ENCODE results near the gene LYRM4.

LYRM4 gene

DNA sequence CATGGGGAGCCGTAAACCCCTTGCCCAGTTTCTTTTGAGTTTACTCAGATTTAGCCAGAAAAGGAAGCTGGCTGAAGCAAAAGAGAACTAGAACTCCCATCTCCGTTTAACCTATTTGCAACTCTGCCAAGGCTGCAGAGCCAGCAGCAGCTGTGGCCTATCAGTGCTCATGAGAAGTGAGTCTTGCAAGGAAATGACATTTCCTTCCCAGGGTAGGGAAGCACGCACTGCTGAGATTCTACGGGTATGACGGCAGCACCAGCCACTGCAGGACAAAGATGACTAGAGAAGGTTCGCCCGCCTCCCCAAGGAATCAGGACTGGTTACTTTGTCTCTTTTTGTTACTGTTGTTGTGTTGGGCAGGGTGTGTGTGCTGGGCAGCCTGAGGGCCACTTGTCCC lies 128.0 kb downstream of the LYRM4 start:
- DNase-seq (ENCODE audit: low read depth, low spot score), result peak; percentile 82
- H3K4me3 ChIP-seq (ENCODE audit: low read depth, low read length), result no peak overlapping the region
- TF ChIP-seq, protein P1, sequence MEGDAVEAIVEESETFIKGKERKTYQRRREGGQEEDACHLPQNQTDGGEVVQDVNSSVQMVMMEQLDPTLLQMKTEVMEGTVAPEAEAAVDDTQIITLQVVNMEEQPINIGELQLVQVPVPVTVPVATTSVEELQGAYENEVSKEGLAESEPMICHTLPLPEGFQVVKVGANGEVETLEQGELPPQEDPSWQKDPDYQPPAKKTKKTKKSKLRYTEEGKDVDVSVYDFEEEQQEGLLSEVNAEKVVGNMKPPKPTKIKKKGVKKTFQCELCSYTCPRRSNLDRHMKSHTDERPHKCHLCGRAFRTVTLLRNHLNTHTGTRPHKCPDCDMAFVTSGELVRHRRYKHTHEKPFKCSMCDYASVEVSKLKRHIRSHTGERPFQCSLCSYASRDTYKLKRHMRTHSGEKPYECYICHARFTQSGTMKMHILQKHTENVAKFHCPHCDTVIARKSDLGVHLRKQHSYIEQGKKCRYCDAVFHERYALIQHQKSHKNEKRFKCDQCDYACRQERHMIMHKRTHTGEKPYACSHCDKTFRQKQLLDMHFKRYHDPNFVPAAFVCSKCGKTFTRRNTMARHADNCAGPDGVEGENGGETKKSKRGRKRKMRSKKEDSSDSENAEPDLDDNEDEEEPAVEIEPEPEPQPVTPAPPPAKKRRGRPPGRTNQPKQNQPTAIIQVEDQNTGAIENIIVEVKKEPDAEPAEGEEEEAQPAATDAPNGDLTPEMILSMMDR (IDR thresholded peaks at IDR 0.05; ENCODE audit: low read depth, low read length), result no peak
- in situ Hi-C loops (cut with HindIII; ENCODE audit: low sequenced_read_pairs), result no loop called here

DNA sequence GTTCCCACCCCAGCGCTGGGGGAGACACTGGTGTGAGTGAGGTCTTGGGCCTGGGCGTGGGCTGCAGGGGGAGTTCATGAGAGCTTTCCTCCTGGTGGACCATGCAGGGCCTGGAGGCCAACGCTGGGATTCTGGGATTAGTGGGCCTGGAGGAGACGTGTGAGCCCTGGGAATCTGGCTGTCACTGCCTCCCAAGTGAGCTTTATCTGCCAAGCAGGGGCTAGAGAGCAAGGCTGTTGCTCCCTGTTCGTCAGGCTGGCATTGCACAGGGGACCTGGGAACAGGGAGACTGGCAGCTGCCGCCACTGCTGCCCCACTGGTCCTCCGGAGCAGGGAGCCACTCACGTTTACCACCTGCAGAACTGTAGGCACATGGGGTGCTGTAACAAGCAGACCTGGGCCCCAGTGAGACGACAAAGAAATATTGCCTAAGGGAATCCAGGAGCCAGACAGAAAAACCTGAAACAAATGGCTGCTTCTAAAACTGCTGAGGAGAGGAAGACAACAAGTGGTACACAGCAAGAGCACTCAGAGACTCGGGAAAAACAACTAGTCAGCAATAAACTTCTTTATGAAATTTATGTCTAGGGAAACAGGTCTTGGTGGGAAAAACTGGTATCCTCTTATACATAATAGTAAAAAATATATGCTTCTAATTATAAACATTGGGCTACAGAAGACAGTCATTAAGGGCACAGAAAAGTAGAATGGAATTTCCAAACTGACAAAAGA lies 130.4 kb downstream of the LYRM4 start:
- TF ChIP-seq, protein P1 (IDR thresholded peaks at IDR 0.05; ENCODE audit: low read depth, low read length), result no peak
- in situ Hi-C loops (cut with HindIII; ENCODE audit: low sequenced_read_pairs), result no loop called here
- no peak for DNase-seq (ENCODE audit: low read depth, low spot score)
- H3K4me3 ChIP-seq (ENCODE audit: low read depth, low read length), result no peak overlapping the region

DNA sequence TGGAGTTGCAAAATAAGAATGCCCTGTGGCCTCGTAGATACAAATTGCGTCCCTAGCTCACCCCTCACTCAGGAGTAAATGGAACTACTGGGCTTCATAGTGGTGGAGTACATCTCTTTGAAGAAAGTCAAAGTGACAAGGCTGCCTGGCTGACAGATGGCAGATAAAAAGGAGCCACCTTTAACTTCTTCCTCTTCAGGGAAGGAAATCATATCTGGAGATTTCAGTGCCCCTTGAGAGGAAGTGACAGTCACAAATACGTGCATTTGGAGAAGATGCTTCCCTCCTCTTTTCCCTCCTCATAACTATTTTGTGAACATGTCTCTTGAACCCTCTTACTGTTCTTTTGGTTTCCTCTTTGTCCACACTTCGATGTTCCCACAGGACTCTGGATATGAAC lies 132.4 kb downstream of the LYRM4 start:
- H3K4me3 ChIP-seq (ENCODE audit: low read depth, low read length), result no peak overlapping the region
- TF ChIP-seq, protein P1 (IDR thresholded peaks at IDR 0.05; ENCODE audit: low read depth, low read length), result no peak
- in situ Hi-C loops (cut with HindIII; ENCODE audit: low sequenced_read_pairs), result no loop called here
- DNase-seq (ENCODE audit: low read depth, low spot score), result no peak

DNA sequence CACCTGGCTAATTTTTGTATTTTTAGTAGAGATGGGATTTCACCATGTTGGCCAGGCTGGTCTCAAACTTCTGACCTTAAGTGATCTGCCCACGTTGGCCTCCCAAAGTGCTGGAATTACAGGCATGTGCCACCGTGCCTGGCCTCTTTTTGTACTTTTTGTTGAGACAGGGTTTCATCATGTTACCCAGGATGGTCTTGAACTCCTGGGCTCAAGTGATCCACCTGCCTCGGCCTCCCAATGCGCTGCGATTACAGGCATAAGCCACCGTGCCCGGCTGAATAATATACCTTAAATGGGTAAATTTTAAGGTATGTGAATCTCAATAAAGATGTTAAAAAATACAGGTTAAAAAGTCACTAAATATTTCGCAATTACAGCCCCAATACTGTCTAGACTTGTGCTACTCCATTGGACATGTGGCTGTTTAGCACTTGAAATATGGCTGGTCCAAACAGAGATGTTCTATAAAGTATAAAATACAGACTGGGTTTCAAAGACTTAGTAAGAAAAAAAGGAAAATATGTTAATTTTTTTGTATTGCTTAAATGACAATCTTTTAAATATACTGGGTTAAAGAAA lies 133.6 kb downstream of the LYRM4 start:
- no peak overlapping the region for H3K4me3 ChIP-seq (ENCODE audit: low read depth, low read length)
- no peak for DNase-seq (ENCODE audit: low read depth, low spot score)
- TF ChIP-seq, protein P1 (IDR thresholded peaks at IDR 0.05; ENCODE audit: low read depth, low read length), result no peak
- in situ Hi-C loops (cut with HindIII; ENCODE audit: low sequenced_read_pairs), result no loop called here

DNA sequence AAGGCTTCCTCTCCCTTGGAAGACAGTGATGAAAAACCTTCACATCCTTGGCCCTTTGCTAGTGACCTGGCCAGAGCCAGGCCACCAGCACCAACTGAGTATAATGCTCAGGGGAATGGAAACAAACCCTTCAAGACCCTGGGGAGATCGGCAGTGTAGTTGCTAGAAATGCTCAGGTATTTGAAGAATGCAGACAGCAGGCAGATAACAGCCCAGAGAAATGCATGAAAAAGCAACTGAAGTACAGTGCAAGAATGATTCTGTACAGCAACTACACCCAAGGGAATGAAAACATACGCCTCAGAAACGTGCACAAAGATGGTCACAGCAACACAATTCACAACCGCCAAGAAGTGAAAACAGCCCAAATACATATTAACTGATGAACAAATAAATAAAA lies 134.5 kb downstream of the LYRM4 start:
- TF ChIP-seq, protein P1 (IDR thresholded peaks at IDR 0.05; ENCODE audit: low read depth, low read length), result no peak
- in situ Hi-C loops (cut with HindIII; ENCODE audit: low sequenced_read_pairs), result no loop called here
- no peak overlapping the region for H3K4me3 ChIP-seq (ENCODE audit: low read depth, low read length)
- DNase-seq (ENCODE audit: low read depth, low spot score), result peak; percentile 59

DNA sequence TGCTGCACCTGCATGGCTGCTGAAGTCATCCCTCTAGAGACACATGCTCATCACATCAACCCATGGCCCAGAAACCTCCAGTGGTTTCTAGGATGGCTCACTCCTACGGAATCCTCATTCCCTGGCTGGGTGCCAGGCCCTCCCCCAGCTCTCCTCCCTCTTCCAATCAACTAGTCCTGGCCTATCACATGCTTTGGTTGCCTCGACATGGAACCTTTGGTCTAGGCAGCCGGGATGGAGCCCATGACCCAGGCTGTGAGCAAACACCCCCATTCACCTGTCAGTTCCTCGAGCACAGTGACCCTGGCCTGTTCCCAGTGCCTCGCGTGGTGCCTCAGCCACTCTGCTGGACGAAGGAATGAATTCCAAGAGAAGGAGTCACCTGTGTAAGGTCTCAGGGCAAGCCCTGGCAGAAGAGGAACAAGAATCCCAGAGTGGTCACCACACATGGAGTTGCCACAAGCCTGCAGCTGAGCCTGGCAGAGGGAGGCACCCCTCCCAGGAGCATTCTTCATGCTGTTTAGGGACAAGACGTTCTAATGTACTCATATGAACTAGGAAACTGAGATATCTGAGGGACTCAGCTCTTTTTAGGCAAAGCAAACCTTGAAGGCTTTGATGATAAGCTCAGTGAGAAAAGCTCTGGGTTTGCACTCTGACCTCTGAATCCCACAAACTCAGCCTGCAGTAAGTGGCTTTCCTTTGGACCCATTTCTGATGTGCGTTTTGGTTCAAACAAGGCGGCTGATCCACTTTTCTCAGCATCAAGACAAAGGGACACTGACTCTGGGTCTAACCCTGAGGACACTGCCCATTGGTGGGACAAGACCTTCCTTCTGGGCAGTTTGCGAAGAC lies 135.4 kb downstream of the LYRM4 start:
- in situ Hi-C loops (cut with HindIII; ENCODE audit: low sequenced_read_pairs), result no loop called here
- TF ChIP-seq, protein P1 (IDR thresholded peaks at IDR 0.05; ENCODE audit: low read depth, low read length), result no peak
- H3K4me3 ChIP-seq (ENCODE audit: low read depth, low read length), result no peak overlapping the region
- peak; percentile 70 for DNase-seq (ENCODE audit: low read depth, low spot score)

Data from astrocyte of the spinal cord (primary cell).